Gastroesophageal sphincter (tissue), 4 donors: ENCODE results near the gene BDKRB1. TPM values are rescaled to one million over a fixed set of nuclear protein-coding genes. Genes with fewer than 3 reads are reported as not detected.
A peak's percentile ranks its signal among the peaks of the same experiment; 100 is the strongest.

Experiments used
- ATAC-seq: fragments of 150-250 bp; one replicate; pipeline ENCODE4 v1.9.1; 2016; ENCODE audit warnings: mild to moderate bottlenecking, moderate library complexity
- H3K27ac ChIP-seq, 4 donors: fragments of 200-600 bp; sonication (generic) in 3 of 4; 1 replicate in 3 of 4; 2 replicates in 1 of 4; pipeline ENCODE4 v1.5.1; 2016 to 2019
- H3K27me3 ChIP-seq: fragments of 200-600 bp; sonication (generic); one replicate; pipeline ENCODE4 v1.5.1; 2019
- H3K36me3 ChIP-seq, 2 donors: fragments of 200-600 bp; sonication (generic); one replicate each; pipeline ENCODE4 v1.5.1; 2019; ENCODE audit warnings: control low read depth in 1 of 2
- H3K4me1 ChIP-seq, 3 donors: fragments of 200-600 bp; sonication (generic); 1 replicate in 2 of 3; 2 replicates in 1 of 3; pipeline ENCODE4 v1.5.1; 2016 to 2019; ENCODE audit warnings: control low read depth in 2 of 3
- H3K4me3 ChIP-seq, 2 donors: fragments of 200-600 bp; sonication (generic); one replicate each; pipeline ENCODE4 v1.5.1; 2019; ENCODE audit warnings: mild to moderate bottlenecking in 1 of 2, moderate library complexity in 1 of 2
- H3K9me3 ChIP-seq, 3 donors: fragments of 200-600 bp; sonication (generic); one replicate each; pipeline ENCODE4 v1.5.1; 2017 to 2019; ENCODE audit warnings: control low read depth in 2 of 3
- CTCF ChIP-seq, 4 experiments: fragments of 200-600 bp in 2 of 4; fragments of 450-650 bp in 2 of 4; sonication (generic) in 1 of 4; IDR thresholded peaks; one replicate each; pipeline ENCODE4 v1.5.1; 2017 to 2019; ENCODE audit warnings: antibody characterized with exemption in 4 of 4, mild to moderate bottlenecking in 2 of 4, moderate library complexity in 2 of 4
- EP300 ChIP-seq: sonication (generic); formaldehyde crosslinking; IDR thresholded peaks from one replicate; pipeline ENCODE4 v1.6.1; 2017; ENCODE audit warnings: antibody characterized with exemption, mild to moderate bottlenecking
- POLR2A ChIP-seq, 2 donors: fragments of 450-650 bp; IDR thresholded peaks; one replicate each; pipeline ENCODE4 v1.6.1; 2017; ENCODE audit warnings: antibody characterized with exemption in 2 of 2, mild to moderate bottlenecking in 2 of 2, moderate library complexity in 1 of 2
- POLR2AphosphoS5 ChIP-seq: sonication (generic); formaldehyde crosslinking; IDR thresholded peaks from one replicate; pipeline ENCODE4 v1.6.1; 2017; ENCODE audit warnings: antibody characterized with exemption
- WGBS, 2 donors: methylation state at CpG; one replicate each; pipeline ENCODE4 v1.1.5; 2018; ENCODE audit warnings: low coverage in 1 of 2; 5-methylcytosine and 5-hydroxymethylcytosine counted together
- total RNA-seq, 4 donors: library from RNA; depleted of rRNA; stranded (reverse); fragments of >200 nt; gene quantifications; one replicate each; pipeline ENCODE4 v1.1.0, GENCODE V29; 2016

BDKRB1 gene
- total RNA-seq, 4 donors from 2014 or later, result 0.50 to 7.9 (median 1.2) TPM; not detected in 1

- ATAC-seq, result peak; percentile 14
- H3K4me3 ChIP-seq, result no peak overlapping the region
- WGBS, 2 donors, result 68% methylated on average over 6 of the region's 10 CpGs; no CpG with 5 or more reads in 1 of the 2 donors
- peaks cover 0 to 22% (median 7%) of the 10 kb centered on the region in 3 donors for H3K4me1 ChIP-seq
- H3K9me3 ChIP-seq, result peaks cover 0 to 16% (median 0%) of the 10 kb centered on the region in 3 donors
- no peak for TF ChIP-seq POLR2A (IDR thresholded peaks at IDR 0.05)
- no peak for TF ChIP-seq EP300
- no peak for TF ChIP-seq POLR2AphosphoS5
- no peak for TF ChIP-seq CTCF (IDR thresholded peaks at IDR 0.05)
- no peaks in the 10 kb centered on the region for H3K27me3 ChIP-seq
- no peaks in the 10 kb centered on the region for H3K36me3 ChIP-seq
- peak overlapping the region in 3 of 4 donors; percentile 48 to 65 (median 63) for H3K27ac ChIP-seq
Observed at GRCh38 chr14:96269359-96269710, 13.3 kb downstream of the BDKRB1 start.

DNA sequence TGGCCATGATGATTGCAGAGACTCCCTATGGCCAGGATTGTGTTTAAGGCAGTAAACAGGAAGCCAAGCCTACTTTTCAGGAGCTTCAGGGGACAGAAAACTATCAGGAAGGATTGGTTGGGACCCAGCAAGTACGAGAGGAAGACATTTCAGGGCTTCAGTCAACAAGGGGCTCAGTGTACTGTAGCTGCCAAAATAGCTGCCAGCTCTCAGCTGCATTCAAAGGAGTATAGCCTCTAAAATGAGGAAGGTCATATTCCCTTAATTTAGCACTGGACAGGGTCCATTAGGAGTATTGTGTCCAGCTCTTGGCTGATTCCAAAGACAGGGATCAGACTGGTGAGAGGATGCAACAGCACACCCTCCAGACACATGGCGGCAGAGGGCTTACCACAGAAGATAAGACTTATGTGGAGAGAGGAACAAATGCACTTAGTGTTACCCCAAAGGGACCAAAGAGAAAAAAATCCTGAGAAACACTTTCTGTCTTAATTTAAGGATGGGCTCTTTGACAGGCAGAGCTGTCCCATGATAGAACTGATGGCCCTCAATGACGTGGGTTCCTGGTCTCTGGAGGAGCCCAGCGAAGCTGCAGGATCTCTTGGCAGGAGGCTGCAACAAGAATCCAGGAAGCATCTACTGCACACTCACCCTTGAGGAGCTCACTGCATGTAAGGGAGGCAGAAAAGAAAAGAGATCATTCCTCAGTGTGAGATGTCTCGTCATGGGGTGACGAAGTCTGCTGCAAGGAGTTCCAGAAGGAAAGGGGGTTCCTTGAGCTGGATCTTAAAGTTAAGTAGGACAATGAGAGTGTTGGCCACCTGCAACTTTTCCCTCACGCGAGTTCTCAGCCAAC is 14.8 kb downstream of the BDKRB1 start:
- no peak for ATAC-seq
- H3K27ac ChIP-seq, result no peak overlapping the region

DNA sequence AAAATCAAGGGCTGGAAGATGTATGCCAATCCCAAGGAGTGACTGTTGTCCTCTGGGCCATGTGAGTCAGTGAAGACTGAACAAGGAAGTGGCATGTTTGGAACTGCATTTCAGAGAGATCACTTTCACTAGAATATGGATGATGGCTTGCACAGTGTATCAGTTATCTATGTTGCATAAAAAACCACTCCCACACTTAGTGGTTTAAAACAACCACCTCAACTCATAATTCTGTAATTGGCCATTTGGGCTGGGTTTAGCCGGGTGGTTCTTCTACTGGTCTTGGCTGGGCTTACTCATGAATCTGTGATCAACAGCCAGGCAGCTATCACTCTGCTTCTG is 15.4 kb downstream of the BDKRB1 start:
- 100% methylated on average over 1 of the region's 1 CpG; no CpG with 5 or more reads in 1 of the 2 donors for WGBS, 2 donors
- TF ChIP-seq POLR2AphosphoS5 (no peak), CTCF (IDR thresholded peaks at IDR 0.05) (no peak), POLR2A (IDR thresholded peaks at IDR 0.05) (no peak), EP300 (no peak)
- peaks cover 0 to 39% (median 16%) of the 10 kb centered on the region in 3 donors for H3K4me1 ChIP-seq
- H3K4me3 ChIP-seq, result no peak overlapping the region
- no peak overlapping the region for H3K27ac ChIP-seq
- no peaks in the 10 kb centered on the region for H3K36me3 ChIP-seq
- no peaks in the 10 kb centered on the region for H3K27me3 ChIP-seq
- no peak for ATAC-seq
- H3K9me3 ChIP-seq, result peaks cover 0 to 16% (median 0%) of the 10 kb centered on the region in 3 donors

More for the DNA sequence above, 14.8 kb downstream of the BDKRB1 start:
- 78 to 91% methylated on average over 6 to 7 of the region's 8 CpGs for WGBS, 2 donors
- H3K4me3 ChIP-seq, result no peak overlapping the region
- TF ChIP-seq CTCF (IDR thresholded peaks at IDR 0.05) (no peak), EP300 (no peak), POLR2AphosphoS5 (no peak), POLR2A (IDR thresholded peaks at IDR 0.05) (no peak)
- H3K36me3 ChIP-seq, result no peaks in the 10 kb centered on the region
- no peaks in the 10 kb centered on the region for H3K27me3 ChIP-seq
- H3K4me1 ChIP-seq, result peaks cover 0 to 35% (median 16%) of the 10 kb centered on the region in 3 donors
- H3K9me3 ChIP-seq, result peaks cover 0 to 16% (median 0%) of the 10 kb centered on the region in 3 donors

DNA sequence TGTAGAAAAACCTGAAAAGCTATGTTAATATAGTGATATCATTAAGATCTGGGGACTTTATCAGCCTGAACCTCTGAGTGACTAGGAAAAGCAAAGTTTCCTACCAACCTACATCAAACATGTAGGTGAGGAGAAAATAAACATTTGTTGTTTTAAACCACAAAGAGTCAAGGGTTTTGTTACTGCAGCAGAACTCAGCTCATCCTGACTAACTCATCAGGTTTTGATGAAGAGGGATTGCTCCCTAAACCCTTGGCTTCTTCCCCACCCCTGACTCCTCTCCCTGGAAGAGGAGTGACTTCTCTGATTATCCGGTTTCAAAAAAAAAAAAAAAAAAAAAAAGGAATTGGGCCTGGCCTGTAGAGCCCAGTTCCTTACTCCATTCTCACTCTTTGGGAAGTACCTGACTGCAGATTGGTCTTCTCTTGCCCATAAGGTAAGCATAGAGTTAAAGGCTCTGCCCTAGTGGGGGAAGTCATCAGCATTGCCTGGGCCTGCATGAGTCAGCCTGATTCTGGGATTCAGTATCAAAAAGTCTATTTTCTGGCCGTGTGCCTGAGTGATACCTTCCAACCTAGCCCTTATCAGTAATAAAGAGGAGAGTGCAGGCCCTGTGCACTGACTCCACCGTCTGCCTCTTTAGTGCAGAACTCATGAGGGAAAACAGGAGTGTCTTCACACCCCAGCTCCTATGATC is 16.9 kb downstream of the BDKRB1 start:
- 36 to 60% methylated on average over 2 of the region's 3 CpGs for WGBS, 2 donors
- no peaks in the 10 kb centered on the region for H3K27me3 ChIP-seq
- TF ChIP-seq POLR2A (IDR thresholded peaks at IDR 0.05) (no peak), POLR2AphosphoS5 (peak; percentile 9), CTCF (IDR thresholded peaks at IDR 0.05) (no peak), EP300 (no peak)
- H3K36me3 ChIP-seq, result no peaks in the 10 kb centered on the region
- H3K9me3 ChIP-seq, result peaks cover 0 to 24% (median 0%) of the 10 kb centered on the region in 3 donors
- peaks cover 0 to 39% (median 16%) of the 10 kb centered on the region in 3 donors for H3K4me1 ChIP-seq
- no peak for ATAC-seq
- no peak overlapping the region for H3K4me3 ChIP-seq
- peak overlapping the region in 1 of 4 donors; percentile 36 for H3K27ac ChIP-seq
